GM18519 (cell line): ENCODE data around the gene NPPC.

Experiments
- ATAC-seq: cut with Tn5 transposase; IDR thresholded peaks from one replicate; pipeline ENCODE4 v1.9.1; 2021; ENCODE audit warnings: mild to moderate bottlenecking, moderate library complexity; ENCODE audit not compliant: unreplicated experiment, low FRiP score

The NPPC gene

DNA sequence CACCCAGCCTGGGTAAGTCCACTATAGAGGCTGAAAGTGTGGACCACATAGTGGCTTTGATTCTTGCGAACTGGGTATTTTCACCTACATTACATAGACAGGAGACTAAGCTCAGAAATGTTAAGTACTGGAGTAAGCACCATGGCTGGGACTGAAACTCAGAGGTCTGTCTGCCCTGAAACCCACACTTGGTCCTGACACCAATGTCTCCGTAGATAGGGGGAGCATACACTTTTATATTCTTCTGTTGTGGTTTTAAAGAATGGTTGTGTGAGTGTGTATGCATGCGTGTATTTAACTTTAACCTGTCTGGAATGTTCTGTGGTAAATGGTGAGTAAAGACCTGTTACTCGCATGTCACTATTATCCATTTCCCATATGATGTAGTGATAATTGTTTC, 10.3 kb upstream of the NPPC start:
- no peak for ATAC-seq

DNA sequence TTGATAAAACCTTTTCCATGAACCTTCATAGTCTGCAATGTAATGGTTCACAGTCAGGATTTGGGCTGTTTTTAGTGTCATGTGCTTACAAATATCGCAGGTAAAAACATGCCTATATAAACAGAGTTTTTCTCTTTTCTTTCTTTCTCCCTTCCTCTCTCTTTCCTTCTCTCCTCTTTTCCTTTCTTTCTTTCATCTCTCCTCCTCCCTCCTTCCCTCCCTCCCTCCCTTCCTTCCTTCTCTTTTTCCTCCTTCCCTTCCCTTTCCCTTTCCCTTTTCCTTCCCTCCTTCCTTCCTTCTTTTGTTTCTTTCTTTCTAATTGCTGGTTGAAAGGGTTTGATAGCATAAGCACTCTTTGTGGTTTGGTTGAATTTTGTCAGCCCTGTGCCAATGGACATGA, 9.6 kb upstream of the NPPC start:
- ATAC-seq = no peak

GRCh38 chr2:231935207-231935524, 9.0 kb upstream of the NPPC start:
- no peak for ATAC-seq

GRCh38 chr2:231934441-231935206, 8.4 kb upstream of the NPPC start:
- ATAC-seq = no peak

DNA sequence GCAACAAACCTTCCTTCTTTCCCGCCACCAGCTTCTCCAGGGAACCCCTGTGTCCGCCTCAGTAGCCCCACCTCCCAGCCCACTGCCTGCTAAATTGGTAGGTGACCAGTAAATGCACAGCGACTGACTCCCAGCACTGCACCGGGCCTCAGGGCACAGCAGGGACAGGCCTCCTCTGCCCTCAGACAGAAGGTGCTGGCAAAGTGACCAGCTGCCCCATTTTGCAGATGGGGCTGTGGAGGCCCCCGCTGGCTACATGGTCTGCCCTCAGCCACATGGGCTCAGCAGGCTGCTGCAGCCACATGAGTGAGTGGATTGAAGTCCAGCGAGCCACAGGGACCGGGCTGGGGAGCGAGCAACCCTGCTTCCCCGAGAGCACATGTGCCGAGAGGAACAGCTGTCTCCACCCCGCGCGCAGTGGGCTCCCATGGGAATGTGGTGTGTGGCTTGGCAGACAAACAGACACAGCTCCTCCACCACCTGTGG, 7.8 kb upstream of the NPPC start:
- ATAC-seq = no peak

DNA sequence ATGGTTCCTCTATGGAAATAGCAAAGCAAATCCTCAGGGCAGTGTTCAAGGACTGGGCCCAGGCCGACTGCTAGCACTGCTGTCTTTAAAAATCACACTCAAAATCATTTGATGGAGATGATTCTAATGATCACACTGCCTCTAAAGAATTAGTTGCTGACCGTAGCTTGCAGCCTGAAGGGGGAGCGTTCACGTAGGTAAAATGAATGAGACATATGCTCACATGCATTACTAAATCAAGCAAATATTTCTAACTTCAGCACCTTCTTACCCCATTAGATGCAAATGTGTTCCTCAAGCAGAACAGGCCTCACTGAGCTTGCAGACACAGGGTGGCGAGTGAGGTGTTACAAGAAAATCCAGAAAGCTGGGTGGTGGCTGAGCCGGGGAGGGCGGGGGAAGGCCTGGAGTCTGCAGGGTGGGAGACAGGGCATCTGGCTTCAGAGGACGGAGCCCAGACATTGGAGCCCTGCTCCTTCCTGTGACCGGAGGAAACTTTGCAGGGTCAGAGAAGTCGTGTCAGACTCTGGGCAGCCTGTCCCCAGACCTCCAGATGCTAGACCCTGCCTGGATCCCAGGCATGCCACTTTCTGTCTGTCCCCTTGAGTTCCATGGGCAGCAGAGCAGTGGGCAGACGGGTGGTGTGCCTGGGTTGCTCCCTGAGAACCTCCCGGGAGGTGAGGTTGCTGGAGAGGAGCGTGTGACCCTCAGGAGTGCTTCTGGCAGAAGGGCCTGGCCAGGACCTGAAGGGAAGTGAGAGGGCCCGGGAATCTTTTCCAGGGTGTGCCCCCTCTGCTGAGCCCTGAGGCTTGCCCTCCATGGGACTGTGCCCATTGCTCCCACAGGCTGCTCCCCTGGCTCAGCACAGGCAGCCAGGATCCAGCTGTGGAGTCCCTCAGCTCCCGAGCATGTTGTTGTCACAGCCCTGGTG, 7.1 kb upstream of the NPPC start:
- no peak for ATAC-seq

DNA sequence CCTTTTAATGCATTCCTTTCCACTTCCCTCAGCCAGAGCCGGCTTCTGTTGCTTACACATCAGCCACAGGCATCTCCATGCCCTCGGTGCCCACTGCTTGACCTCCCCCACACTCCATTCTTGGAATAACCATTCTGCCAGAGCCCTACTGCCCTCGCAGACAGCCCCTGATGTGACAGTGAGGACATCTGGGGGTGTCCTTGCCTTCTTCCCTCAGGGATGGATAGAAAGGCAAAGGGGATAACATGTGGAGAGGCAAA, 6.4 kb upstream of the NPPC start:
- no peak for ATAC-seq

GRCh38 chr2:231931481-231931915, 5.3 kb upstream of the NPPC start:
- no peak for ATAC-seq

- no peak for ATAC-seq
Measured at GRCh38 chr2:231930593-231931281, 4.5 kb upstream of the NPPC start.

GRCh38 chr2:231929961-231930592, 3.9 kb upstream of the NPPC start:
- no peak for ATAC-seq

GRCh38 chr2:231928901-231929725, 2.9 kb upstream of the NPPC start:
- no peak for ATAC-seq

GRCh38 chr2:231928481-231928880, 2.3 kb upstream of the NPPC start:
- no peak for ATAC-seq

DNA sequence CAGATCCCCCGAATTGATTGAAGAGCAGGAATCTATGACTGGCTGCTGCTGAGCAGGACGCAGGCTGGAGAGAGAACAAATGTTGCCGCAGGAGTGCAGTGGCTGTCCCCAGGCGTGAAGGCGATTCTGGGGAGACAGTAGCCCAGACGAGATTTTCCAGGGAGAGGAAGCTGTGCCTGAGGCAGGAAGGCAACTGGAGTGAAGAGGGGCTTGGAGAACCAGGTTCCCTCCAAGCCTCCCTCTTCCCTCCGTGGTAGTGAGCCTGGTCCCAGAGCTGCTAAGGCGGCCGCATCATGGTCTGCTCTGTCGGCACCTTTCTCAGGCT, 1.3 kb upstream of the NPPC start:
- no peak for ATAC-seq

GRCh38 chr2:231926761-231927565, 767 bp upstream of the NPPC start:
- ATAC-seq = no peak

DNA sequence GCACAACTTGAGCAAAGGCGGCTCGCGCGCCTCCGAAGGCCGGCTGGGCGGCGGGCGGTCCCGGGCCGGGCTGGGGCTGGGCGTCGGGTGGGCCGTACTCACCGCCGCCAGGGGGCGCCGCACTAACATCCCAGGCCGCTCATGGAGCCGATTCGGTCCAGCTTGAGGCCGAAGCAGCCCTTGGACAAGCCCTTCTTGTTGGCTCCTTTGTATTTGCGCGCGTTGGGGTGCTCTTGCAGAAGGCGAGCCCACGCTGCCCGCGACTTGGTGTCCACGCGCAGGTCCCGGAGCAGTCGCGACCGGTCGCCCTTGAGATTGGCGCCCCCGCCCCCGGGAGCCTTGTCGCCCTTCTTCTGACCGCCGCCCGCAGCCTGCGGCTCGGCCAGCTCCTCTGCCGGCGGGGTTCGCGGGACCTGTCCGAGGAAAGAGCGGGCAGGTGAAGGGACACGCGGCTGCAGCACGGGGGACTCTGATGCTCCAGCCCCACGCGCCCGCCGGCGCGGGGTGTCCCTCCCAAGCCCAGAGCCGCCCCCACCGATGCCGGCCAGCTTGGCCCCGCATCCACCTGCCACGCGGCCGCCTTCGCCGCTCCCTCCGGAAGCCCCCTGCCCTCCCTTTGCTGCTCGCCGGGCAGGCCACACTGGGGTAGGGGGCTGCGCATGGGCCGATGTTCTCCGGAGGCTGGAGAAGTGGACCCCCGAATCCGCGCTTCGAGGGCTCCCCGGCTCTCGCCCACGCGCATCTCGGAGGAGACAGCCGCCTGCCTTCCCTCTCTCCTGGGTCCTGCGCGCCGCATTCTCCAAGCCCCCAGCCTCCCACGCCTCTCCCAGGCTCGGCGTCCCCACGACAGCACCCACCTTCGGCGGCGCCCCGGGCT, 655 bp downstream of the NPPC start:
- no peak for ATAC-seq

DNA sequence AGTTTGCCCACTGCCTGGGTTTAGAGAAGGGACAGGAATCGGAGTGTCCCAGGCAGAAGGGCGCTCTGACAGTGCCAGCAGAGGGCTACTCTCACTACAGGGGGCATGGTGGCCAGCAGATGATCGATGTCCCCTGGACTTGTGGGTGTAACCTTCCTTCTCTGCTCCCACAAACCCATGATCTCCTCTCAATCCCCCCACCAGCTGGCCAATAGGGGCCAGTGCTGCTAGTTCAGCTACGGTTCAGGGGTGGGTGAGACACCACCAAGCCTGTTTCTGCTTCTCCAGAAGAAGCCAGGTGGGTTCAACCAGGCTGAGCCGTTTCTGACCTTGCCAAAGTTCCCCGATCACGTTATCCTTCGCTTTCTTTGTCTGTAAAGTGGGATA, 1.3 kb downstream of the NPPC start:
- ATAC-seq = no peak

- no peak for ATAC-seq
Measured at GRCh38 chr2:231923951-231924888, 2.0 kb downstream of the NPPC start.

DNA sequence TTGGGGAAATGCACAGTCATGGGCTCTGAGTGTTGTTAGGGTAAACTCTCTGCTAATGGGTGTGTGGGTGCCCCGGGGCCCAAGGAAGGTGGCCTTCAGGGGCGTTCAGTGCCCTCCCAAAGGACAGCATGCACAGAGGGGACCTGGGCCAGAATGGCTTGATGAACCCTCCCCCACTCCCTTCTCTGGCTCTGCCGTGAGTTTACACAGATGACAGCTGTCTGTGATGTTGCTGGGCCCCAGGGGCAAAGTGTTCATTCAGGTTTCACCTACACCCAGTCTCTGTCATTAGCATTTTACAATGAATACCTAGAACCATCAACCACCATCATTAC, 3.2 kb downstream of the NPPC start:
- ATAC-seq = no peak
